GM18951 (cell line): Measurements from ENCODE around the gene MUC5B.

Source experiments
- POLR2A ChIP-seq: IDR thresholded peaks from 4 replicates; pipeline ENCODE4 v1.6.1; 2011; ENCODE audit warnings: mild to moderate bottlenecking; ENCODE audit not compliant: insufficient read length, insufficient read depth; ENCODE audit errors: extremely low read depth
- in situ Hi-C: fragments of 300-500 bp; cut with MboI; formaldehyde crosslinking; loops from one replicate; pipeline ENCODE4 v1.12.0; 2022; ENCODE audit warnings: low sequenced_read_pairs, mixed read lengths, inconsistent platforms; ENCODE audit not compliant: unreplicated experiment

Gene MUC5B

GRCh38 chr11:1225386-1226225 is 2.7 kb downstream of the MUC5B start:
- no peak for TF ChIP-seq POLR2A
- in situ Hi-C loops: no loop called here

GRCh38 chr11:1226226-1226985 is 3.5 kb downstream of the MUC5B start:
- TF ChIP-seq POLR2A: no peak
- in situ Hi-C loops: no loop called here

GRCh38 chr11:1226986-1227550 is 4.2 kb downstream of the MUC5B start:
- in situ Hi-C loops: no loop called here
- TF ChIP-seq POLR2A: no peak

- in situ Hi-C loops: no loop called here
- TF ChIP-seq POLR2A: no peak
Observed at GRCh38 chr11:1227551-1228100, 4.8 kb downstream of the MUC5B start.

- in situ Hi-C loops: no loop called here
Observed at GRCh38 chr11:1228101-1228821, 5.4 kb downstream of the MUC5B start.

GRCh38 chr11:1228921-1229451 is 6.1 kb downstream of the MUC5B start:
- TF ChIP-seq POLR2A: no peak
- in situ Hi-C loops: no loop called here

More at GRCh38 chr11:1228101-1228821, 5.4 kb downstream of the MUC5B start:
- no peak for TF ChIP-seq POLR2A

GRCh38 chr11:1229471-1230120 is 6.7 kb downstream of the MUC5B start:
- in situ Hi-C loops: no loop called here
- no peak for TF ChIP-seq POLR2A

- no peak for TF ChIP-seq POLR2A
- in situ Hi-C loops: no loop called here
Observed at GRCh38 chr11:1230121-1230455, 7.2 kb downstream of the MUC5B start.

- TF ChIP-seq POLR2A: no peak
- in situ Hi-C loops: no loop called here
Observed at GRCh38 chr11:1230456-1231395, 7.9 kb downstream of the MUC5B start.

- in situ Hi-C loops: no loop called here
- TF ChIP-seq POLR2A: no peak
Observed at GRCh38 chr11:1231396-1232020, 8.6 kb downstream of the MUC5B start.
